ENCODE results near the gene ST8SIA1.
"Not testable (repeated sequence)": the region's sequence is repeated elsewhere in the genome, so short reads cannot be mapped to it uniquely, and the experiment has no call there.

ST8SIA1 gene

GRCh38 chr12:22334410-22335100 lies at the start of gene ST8SIA1:
Gene ST8SIA1 (minus strand): TSS chr12:22334707. CDS start chr12:22334232, 475 bp downstream.
- no peak for DNase-seq

DNA sequence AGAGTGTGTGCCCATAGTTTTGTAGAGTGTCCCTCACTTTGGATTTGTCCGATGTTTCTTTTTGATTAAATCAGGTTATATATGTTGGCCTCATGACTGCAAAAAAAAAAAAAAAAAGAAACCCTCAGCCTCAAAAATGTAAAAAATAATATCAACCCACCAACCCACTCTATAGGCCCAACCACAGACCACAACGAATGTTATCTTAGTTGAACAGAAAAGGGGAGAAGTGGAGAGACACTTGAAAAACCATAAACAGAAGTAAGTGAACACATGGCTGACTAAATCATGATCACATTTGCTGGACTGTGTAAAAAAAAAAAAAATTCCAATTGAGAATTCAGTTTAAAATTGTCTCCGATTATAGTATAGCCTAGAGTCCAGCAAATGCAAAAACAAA lies 45.5 kb upstream of the ST8SIA1 start:
- no peak for DNase-seq

DNA sequence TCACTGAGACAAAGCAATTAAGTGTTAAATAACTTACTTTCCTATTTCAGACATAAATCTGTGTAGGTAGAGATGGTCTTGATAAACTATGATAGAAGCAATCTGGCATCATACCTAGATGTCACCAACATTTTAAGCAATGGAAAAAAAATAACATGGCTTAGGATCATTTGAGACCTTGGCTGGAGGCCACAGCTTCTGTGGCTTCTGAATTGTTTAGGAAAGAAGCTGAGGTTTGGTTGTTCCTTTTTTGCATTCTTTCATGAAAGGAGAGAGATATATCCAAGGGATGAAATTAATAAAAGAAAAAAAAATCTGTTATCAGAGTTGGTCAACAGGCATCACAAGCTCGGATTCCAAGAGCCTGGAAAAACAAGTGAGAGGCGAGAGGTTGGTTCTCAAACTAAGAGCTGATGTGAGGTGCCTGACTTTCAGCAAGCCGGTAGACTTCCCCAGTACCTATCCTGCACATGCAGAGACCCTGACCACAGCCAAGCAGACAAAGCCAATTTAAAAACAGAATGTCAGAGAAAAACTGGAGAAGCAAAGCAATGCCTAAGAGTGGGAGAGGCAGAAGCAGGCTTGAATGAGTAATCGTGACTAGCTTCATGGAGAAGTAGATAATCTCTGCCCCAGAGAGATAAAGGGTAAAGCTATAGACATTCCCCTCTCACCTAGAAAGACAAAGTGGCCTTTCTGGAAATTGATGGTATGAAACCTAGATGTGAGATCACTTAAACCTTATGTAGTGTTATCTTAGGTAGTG lies 43.4 kb upstream of the ST8SIA1 start:
- no peak for DNase-seq

GRCh38 chr12:22376596-22377150 lies 42.2 kb upstream of the ST8SIA1 start:
- DNase-seq, result not testable (repeated sequence)

DNA sequence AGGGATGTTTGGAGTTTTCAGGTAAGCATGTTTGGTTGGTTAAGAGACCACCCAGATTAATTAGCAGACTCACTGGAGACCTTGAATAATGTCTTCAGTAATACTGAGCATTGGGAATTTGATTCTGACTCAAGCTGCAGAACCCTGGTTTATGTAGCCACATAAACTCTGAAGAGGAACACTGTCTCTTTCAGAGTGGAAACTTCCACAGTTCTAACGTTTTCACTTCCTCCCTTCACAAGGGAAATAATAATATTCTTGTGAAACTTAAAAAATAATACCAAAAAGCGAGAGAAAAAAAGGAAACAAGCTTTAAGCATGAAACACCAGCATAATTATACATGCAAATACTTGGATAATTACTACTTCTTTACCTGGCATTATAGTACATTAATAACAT lies 40.0 kb upstream of the ST8SIA1 start:
- no peak for DNase-seq

DNA sequence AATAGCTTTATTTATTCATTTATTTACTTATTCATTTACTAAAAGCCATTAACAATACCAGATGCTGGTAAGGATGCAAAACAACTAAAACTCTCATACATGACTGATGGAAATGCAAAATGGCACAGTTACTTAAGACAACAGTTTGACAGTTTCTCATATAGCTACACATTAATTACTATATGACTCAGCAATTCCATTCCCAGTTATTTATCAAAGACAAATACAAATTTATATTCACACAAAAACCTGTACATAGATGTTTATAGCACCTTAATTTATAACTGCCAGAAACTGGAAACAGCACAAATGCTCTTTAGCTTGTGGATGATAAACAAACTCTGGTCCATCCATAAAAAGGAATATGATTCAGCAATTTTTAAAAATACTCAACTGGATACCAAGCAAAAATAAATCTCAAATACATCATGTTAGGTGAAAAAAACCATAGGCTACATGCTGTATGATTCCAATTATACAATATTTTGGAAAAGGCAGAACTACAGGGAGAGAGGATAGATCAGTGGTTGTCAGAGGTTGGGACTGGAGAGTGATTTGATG lies 37.9 kb upstream of the ST8SIA1 start:
- no peak for DNase-seq

DNA sequence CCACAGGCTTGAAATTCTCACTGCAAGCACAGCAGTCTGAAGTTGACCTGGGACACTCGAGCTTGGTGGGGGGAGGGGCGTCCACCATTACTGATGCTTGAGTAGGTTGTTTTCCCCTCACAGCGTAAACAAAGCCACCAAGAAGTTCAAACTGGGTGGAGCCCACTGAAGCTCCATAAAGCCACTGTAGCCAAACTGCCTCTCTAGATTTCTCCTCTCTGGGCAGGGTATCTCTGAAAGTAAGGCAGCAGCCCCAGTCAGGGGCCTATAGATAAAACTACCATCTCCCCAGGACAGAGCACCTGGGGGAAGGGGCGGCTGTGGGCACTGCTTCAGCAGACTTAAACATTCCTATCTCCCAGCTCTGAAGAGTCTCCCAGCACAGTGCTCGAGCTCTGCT lies 31.7 kb upstream of the ST8SIA1 start:
- no peak for DNase-seq

- DNase-seq, result no peak
Observed at GRCh38 chr12:22361785-22362184, 27.3 kb upstream of the ST8SIA1 start.

- DNase-seq, result no peak
Observed at GRCh38 chr12:22360774-22361173, 26.3 kb upstream of the ST8SIA1 start.

DNA sequence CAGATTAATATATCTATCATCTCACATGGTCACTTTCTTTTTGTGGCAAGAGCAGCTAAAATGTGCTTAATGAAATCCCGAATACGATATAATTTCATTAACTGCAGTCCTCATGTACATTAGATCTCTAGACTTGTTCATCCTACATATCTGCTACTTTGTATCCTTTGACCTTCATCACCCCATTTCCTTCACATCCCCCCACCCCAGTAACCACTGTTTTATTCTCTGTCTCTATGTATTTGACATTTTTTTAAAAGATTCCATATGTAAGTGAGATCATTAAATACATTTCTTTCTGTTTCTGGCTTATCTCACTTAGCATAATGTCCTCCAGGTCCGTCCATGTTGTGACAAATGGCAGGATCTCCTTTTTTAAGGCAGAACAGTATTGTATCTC lies 23.0 kb upstream of the ST8SIA1 start:
- DNase-seq, result no peak

- no peak for DNase-seq
Observed at GRCh38 chr12:22356231-22356630, 21.7 kb upstream of the ST8SIA1 start.

GRCh38 chr12:22355011-22355580 lies 20.6 kb upstream of the ST8SIA1 start:
- DNase-seq, result no peak

- no peak for DNase-seq
Observed at GRCh38 chr12:22353615-22354325, 19.3 kb upstream of the ST8SIA1 start.

DNA sequence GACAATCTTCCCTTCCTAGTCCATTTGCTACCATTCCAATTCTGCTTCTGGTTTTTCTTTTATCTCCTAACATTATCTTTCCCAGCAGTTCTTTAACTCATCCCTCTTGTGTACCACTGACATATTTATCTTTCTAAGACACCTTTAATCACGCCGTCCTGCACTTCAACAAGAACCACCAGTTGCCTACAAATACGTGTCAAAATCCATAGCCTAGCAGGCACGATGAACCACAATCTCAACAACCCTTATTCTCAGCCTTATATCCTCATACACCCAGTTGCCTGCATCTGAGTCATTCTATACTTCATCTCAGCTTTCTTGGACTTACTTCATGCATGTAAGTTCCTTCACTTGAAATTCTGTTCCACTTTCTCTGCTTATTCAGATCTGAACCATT lies 16.4 kb upstream of the ST8SIA1 start:
- no peak for DNase-seq

- no peak for DNase-seq
Observed at GRCh38 chr12:22348208-22348607, 13.7 kb upstream of the ST8SIA1 start.

DNA sequence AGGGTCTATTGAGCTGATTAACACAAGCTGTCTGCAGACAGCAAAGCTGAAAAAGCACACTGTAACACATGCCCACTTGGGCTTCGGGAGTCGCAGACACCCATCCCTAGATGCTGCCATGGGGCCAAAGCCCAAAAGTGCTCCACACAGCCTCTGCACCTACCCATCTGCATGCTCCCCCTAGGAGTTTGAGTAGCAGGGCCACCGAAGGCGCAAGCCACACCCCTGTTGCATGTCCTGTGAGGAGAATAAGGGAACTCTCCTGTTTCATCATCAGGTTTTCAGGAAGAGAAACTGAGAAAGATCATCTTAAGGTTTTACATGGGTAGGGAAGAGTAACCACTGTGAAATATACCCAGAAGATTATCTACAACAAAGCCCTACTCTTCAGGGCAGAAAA lies 5.6 kb upstream of the ST8SIA1 start:
- DNase-seq, result no peak

- DNase-seq, result no peak
Observed at GRCh38 chr12:22339691-22340090, 5.2 kb upstream of the ST8SIA1 start.

DNA sequence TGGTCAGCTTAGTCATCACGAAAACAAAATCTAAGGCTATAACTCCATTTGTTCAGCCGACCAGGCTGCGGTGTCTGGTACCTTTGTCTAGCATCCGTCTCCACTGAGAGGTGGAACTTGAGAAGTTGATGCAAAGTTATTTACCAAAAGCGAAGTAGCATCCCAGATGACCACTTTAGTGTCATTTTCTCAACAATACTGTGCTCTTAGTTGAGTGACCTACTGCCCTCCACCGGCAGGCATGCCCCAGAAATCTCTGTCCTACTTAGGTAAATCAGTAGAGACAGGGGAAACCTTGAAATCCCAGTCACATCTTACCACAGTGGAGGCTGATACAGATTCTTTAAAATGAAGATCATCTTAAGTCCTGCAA lies 1.3 kb upstream of the ST8SIA1 start:
- no peak for DNase-seq

DNA sequence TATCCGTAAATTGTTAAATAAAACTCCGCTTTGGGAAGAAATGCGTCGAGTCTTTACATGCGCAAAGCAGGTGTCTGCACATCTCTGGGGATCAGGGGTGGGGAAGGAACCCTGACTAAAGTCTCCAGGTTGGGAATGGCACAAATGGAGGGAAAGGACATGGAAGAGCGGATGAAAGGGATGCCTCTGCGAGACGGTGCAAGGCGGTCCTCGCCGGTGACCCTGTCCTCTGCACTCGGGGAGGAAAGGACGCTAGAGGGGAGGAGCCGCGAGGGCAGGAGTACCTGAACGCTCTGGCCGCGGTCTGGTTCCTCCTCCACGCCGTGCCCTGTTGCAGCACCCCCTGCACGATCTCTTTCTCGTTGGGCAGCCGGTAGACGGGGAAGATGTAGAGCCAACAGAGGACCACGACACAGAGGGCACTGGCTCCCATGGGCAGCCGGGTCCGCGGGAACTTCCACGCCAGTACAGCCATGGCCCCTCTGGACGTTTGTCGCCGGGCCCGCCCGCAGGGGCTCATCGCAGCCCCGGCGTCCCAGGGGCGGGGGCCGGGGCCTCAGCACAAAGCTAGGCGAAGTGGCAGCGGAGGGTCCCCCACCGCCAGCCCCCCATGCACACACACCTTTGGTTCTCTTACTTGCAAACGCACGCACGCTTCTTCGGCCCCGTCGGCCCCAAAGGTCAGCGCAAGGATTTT lies 646 bp downstream of the ST8SIA1 start:
- no peak for DNase-seq

DNA sequence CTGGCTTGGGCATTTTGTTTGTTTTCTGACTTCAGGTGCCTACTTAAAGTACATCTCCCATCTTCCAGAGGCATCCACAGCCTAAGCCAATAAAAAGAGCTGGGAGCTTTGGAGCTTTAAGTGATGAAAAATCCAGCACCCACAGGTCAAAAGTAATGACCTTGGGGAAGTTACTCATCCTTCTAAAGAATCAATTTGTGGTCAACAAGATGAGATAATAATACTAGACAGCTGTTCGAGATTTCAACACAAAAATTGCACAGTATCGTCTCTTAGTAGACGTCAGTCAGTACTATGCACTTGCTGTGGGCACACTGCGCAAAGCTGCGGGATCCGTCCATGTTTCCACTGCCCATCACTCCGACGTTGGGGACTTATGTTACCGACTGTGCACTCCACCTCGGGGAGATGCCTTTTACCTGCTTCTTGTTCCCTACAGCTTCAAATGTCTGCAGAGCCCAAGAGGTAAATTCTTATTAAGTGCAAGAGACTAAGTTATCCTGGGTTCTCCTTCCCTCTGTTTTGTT lies 1.3 kb downstream of the ST8SIA1 start:
- no peak for DNase-seq

DNA sequence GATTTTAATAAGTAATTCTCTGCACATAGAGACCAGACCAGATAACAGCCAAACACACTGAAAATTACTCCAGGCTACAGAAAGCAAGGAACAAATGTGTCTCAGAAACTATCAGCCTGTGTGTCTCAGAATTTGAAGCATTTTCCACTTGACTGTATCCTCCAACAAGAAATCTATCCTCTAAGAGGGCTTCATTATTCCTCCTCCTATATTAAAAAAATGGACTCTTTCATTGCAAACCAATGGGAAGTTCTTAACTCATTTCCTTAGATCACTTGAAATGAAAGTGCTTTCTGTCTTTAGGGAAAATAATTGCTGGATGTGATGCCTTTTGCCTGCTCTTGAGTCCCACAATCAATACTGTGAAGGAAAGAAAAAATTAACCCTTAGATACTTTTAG lies 2.3 kb downstream of the ST8SIA1 start:
- DNase-seq, result no peak

DNA sequence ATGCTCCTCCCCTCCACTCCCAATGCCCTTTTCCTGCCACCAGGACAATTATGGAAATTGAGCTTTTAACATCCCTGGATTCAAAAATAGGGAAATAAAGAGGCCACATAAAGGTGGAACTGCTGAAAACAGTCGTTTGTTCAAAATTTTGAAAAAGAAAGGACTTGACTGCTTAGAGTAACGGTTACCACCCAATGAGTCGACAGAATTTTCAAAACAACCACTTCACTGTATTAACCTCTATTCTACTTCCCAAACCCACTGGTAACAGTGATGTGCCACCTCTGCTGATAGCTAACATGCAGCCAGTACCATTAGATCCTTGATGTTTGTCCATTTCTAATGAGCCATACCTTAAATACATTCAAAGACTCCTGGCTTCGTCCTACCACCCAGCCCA lies 4.9 kb downstream of the ST8SIA1 start:
- no peak for DNase-seq

All from DMS79 treated with DMSO at 0.1 percent for 48 hours (cell line).